Erythroblast (primary cell): ENCODE data around the gene ALKBH5.

Experiments used
- GATA1 ChIP-seq: IDR thresholded peaks from 2 replicates; pipeline ENCODE4 v1.6.1; 2011; ENCODE audit warnings: low read depth, mild to moderate bottlenecking, control low read depth, low read length, moderate library complexity
- POLR2A ChIP-seq: IDR thresholded peaks from 2 replicates; pipeline ENCODE4 v1.6.1; 2011; ENCODE audit warnings: mild to moderate bottlenecking, low read length

- TF ChIP-seq POLR2A (no peak), GATA1 (no peak)
These were observed 24.0 kb upstream of the ALKBH5 start for GRCh38 chr17:18159551-18160120.
